ENCODE measurements around the gene NOL6. TPM values are rescaled to one million over a fixed set of nuclear protein-coding genes. Genes with fewer than 3 reads are reported as not detected.

NOL6 gene
- total RNA-seq (2016; rRNA removed; fragmentation: Illumina TruSeq; extraction: Trizol) (28.6 and 30.2 TPM in 2 replicates), polyA plus RNA-seq (2011; rRNA removed) (17.0 and 23.0 TPM in 2 replicates), polyA minus RNA-seq (2011; rRNA and poly(A)+ RNA removed; ENCODE audit: low replicate concordance) (38.5 and 95.8 TPM in 2 replicates), Bru-seq, nascent RNA (percentile 68 among the genes with signal in this experiment), BruChase-seq, experiment 1, labeled RNA remaining after a 6-hour chase (percentile 83 among the genes with signal in this experiment), BruChase-seq, experiment 2, labeled RNA remaining after a 2-hour chase (percentile 74 among the genes with signal in this experiment)
- 2.8 and 3.9 TPM in 2 replicates for total RNA-seq (2016; cell fraction: cytosol; rRNA removed; fragmentation: Illumina TruSeq; extraction: Trizol; ENCODE audit: low read depth)
- 22.1 and 31.4 TPM in 2 replicates for total RNA-seq (2016; cell fraction: insoluble cytoplasmic fraction; rRNA removed; fragmentation: Illumina TruSeq; extraction: Trizol)
- 9.8 and 10.2 TPM in 2 replicates for total RNA-seq (2016; cell fraction: membrane; rRNA removed; fragmentation: Illumina TruSeq; extraction: Trizol)
- 23.4 and 29.5 TPM in 2 replicates for total RNA-seq (2016; cell fraction: nucleus; rRNA removed; fragmentation: Illumina TruSeq; extraction: Trizol)
- polyA plus RNA-seq (2011; cell fraction: cytosol; rRNA removed): 9.7 and 9.8 TPM in 2 replicates
- 48.7 and 50.3 TPM in 2 replicates for polyA plus RNA-seq (2011; cell fraction: nucleus; rRNA removed)
- polyA plus RNA-seq (2012): 14.2 and 17.1 TPM in 2 replicates
- 2.5 and 2.9 TPM in 2 replicates for polyA plus RNA-seq (2016; cell fraction: cytosol; fragmentation: Illumina TruSeq; extraction: Trizol; ENCODE audit: low read depth)
- 22.0 and 27.2 TPM in 2 replicates for polyA plus RNA-seq (2016; cell fraction: insoluble cytoplasmic fraction; fragmentation: Illumina TruSeq; extraction: Trizol; ENCODE audit: low read depth)
- 5.3 and 7.6 TPM in 2 replicates for polyA plus RNA-seq (2016; cell fraction: membrane; fragmentation: Illumina TruSeq; extraction: Trizol; ENCODE audit: low read depth)
- polyA plus RNA-seq (2016; cell fraction: nucleus; fragmentation: Illumina TruSeq; extraction: Trizol; ENCODE audit: insufficient read depth, low read depth): 49.3 and 51.6 TPM in 2 replicates
- 10.8 and 11.3 TPM in 2 replicates for polyA minus RNA-seq (2011; cell fraction: cytosol; rRNA and poly(A)+ RNA removed)
- polyA minus RNA-seq (2011; cell fraction: nucleus; rRNA and poly(A)+ RNA removed): 26.0 and 29.8 TPM in 2 replicates
- long read RNA-seq, experiment 1, partial matches to known transcripts: 8 of 9 reads
- long read RNA-seq, experiment 1, other reads (novel, unspliced or antisense): 1 of 9 reads
- long read RNA-seq, experiment 2, full-length matches to known transcripts: 25 of 67 reads
- long read RNA-seq, experiment 2, partial matches to known transcripts: 16 of 67 reads
- long read RNA-seq, experiment 2, other reads (novel, unspliced or antisense): 26 of 67 reads

- ChIA-PET POLR2A (interaction anchor here (0.6 to 2.9 kb wide), 22 partner anchors 8 to 433 kb away, joined by 3 to 17 read pairs (median 5); partner anchors contain the start of genes AQP3, BAG1, CHMP5 and NFX1), CTCF (ENCODE audit: low intra/inter-chr PET ratio, low total read pairs) (no interaction called here)
- peak; percentile 92 for FAIRE-seq
- no TSS peak for BruUV-seq (replicated peaks)
- H3K36me3 ChIP-seq (replicated peaks in 1 of 2; ENCODE audit: control insufficient read depth in 1 of 2, insufficient read depth in 2 of 2, low read length in 2 of 2): peaks cover 14 to 25% of the 10 kb centered on the region in 2 experiments; a peak in 4 of 5 replicates
- 0% methylated on average over 16 of the region's 32 CpGs for WGBS (ENCODE audit: low lambda C conversion rate)
- H3K79me2 ChIP-seq (ENCODE audit: insufficient read depth, low read length): peaks cover 18% of the 10 kb centered on the region
- peak; percentile 98 for DNase-seq (ENCODE audit: low spot score)
- peak; percentile 100 for ATAC-seq
- in situ Hi-C loops (cut with HindIII; ENCODE audit: extremely low pct_ligation_motif_present, low pct_unique_long_range_greater_than_20kb): no loop called here
- no peaks in the 10 kb centered on the region for H3K9me3 ChIP-seq (ENCODE audit: low read length)
- H3K27me3 ChIP-seq (ENCODE audit: control insufficient read depth in 1 of 2, insufficient read depth in 2 of 2, low read length in 2 of 2): no peaks in the 10 kb centered on the region; a peak in 1 of 5 replicates
- H3K27ac ChIP-seq (ENCODE audit: extremely low read length, insufficient read depth, low read length): peak within 1 kb of the TSS; percentile 55
- peak within 1 kb of the TSS; percentile 86 to 96 (median 93) for H3K4me3 ChIP-seq (replicated peaks in 1 of 3; ENCODE audit: insufficient read depth in 1 of 3, low read depth in 2 of 3, low read length in 3 of 3)
- peaks cover 17% of the 10 kb centered on the region for H3K4me1 ChIP-seq (ENCODE audit: insufficient read depth, low read length)
- H2AFZ ChIP-seq (ENCODE audit: low read length): peak within 1 kb of the TSS; percentile 72
- peak within 1 kb of the TSS; percentile 92 for H3K4me2 ChIP-seq (ENCODE audit: low read depth, low read length)
- H3K9ac ChIP-seq (ENCODE audit: insufficient read depth, low read depth, low read length): peak within 1 kb of the TSS; percentile 81
- no peaks in the 10 kb centered on the region for H4K20me1 ChIP-seq (ENCODE audit: insufficient read depth, low read length)
- intact Hi-C loops (cut with micrococcal nuclease; ENCODE audit: unreplicated experiment): loop anchor here (2.0 kb wide), 1 partner anchor 183 kb away; the partner anchor contains the start of gene NFX1
- peak; percentile 67 for TF ChIP-seq SRSF1 (optimal IDR thresholded peaks at IDR 0.05; ENCODE audit: low read depth, low read length)
- no peak; the same call in 1 of the 2 replicates for TF ChIP-seq ZNF598 (CRISPR knock-in tag; IDR thresholded peaks at IDR 0.05; ENCODE audit: borderline replicate concordance)
- TF ChIP-seq REST (IDR thresholded peaks at IDR 0.05; ENCODE audit: borderline replicate concordance in 1 of 2, low read depth in 1 of 2, low read length in 2 of 2): peak in 1 of 2 experiments; percentile 3; a peak in 1 of 4 replicates
- no peak for TF ChIP-seq HNF4G (IDR thresholded peaks at IDR 0.05; ENCODE audit: borderline replicate concordance, low read depth, low read length)
- no peak for TF ChIP-seq HNF4G (CRISPR knock-in tag; IDR thresholded peaks at IDR 0.05; ENCODE audit: borderline replicate concordance, low read depth)
- no peak for TF ChIP-seq ZNF513 (CRISPR knock-in tag; conservative IDR thresholded peaks at IDR 0.05)
- peak; percentile 19 to 42; a peak in 2 of 4 replicates for TF ChIP-seq HMGXB4 (CRISPR knock-in tag; IDR thresholded peaks at IDR 0.05; ENCODE audit: borderline replicate concordance in 1 of 2, low read depth in 1 of 2)
- no peak for TF ChIP-seq TBX3 (IDR thresholded peaks at IDR 0.05; ENCODE audit: borderline replicate concordance)
Observed at GRCh38 chr9:33473643-33474352, at the start of gene NOL6. NOL6 (minus strand) TSS chr9:33473924; CDS start chr9:33473842, 82 bp downstream.

Data from HepG2 (cell line).